IMR-90 (cell line): ENCODE measurements around the gene FNBP1L. TPM values are rescaled to one million over a fixed set of nuclear protein-coding genes. Genes with fewer than 3 reads are reported as not detected.

Source experiments
- ATAC-seq: fragments of 200-7000 bp; cut with Tn5 transposase; 2 replicates; pipeline ENCODE4 v1.9.1; 2020; ENCODE audit warnings: low read depth, mild to moderate bottlenecking, moderate library complexity
- BruUV-seq: library from RNA; stranded (reverse); fragments of 400-500 nt; replicated peaks from 2 replicates; lab custom pipeline; 2021; lab: Mats Ljungman, UMichigan
- CTCF ChIA-PET: fragments of 300-600 bp; formaldehyde crosslinking; extraction: SDS; loops from one replicate; lab custom pipeline; 2021; ENCODE audit warnings: antibody characterized with exemption; lab: Yijun Ruan, JAX
- POLR2A ChIA-PET: fragments of 300-600 bp; sonication (Branson Sonifier 250); formaldehyde crosslinking; loops from one replicate; lab custom pipeline; 2022; ENCODE audit warnings: antibody characterized with exemption; ENCODE audit not compliant: unreplicated experiment; lab: Charles Lee
- DNase-seq: peaks from one replicate; pipeline ENCODE4 v3.0.0; 2013
- H2AFZ ChIP-seq: replicated peaks from 2 replicates; pipeline ENCODE3; 2013; ENCODE audit warnings: low read length, mild to moderate bottlenecking; ENCODE audit not compliant: poor library complexity
- H2AK5ac ChIP-seq: 2 replicates; pipeline ENCODE4 v1.6.1; 2013; ENCODE audit warnings: low read depth, low read length, inconsistent platforms
- H2AK9ac ChIP-seq: replicated peaks from 2 replicates; pipeline ENCODE3; 2013; ENCODE audit warnings: mild to moderate bottlenecking, low read depth, low read length, moderate library complexity; ENCODE audit not compliant: poor library complexity
- H2BK120ac ChIP-seq: 2 replicates; pipeline ENCODE4 v1.6.1; 2013; ENCODE audit warnings: low read depth, low read length, inconsistent platforms
- H2BK15ac ChIP-seq: 3 replicates; pipeline ENCODE4 v1.6.1; 2013; ENCODE audit warnings: low read depth, low read length, inconsistent platforms
- H2BK20ac ChIP-seq: 2 replicates; pipeline ENCODE4 v1.6.1; 2013; ENCODE audit warnings: low read depth, mild to moderate bottlenecking, inconsistent platforms, low read length, moderate library complexity
- H2BK5ac ChIP-seq: 2 replicates; pipeline ENCODE4 v1.6.1; 2013; ENCODE audit warnings: mild to moderate bottlenecking, low read depth, low read length, inconsistent platforms; ENCODE audit not compliant: poor library complexity, severe bottlenecking
- H3K14ac ChIP-seq: replicated peaks from 2 replicates; pipeline ENCODE4 v1.6.1; 2013; ENCODE audit warnings: low read depth, low read length, inconsistent platforms
- H3K18ac ChIP-seq: 2 replicates; pipeline ENCODE4 v1.6.1; 2013; ENCODE audit warnings: low read depth, low read length, control low read depth
- H3K23ac ChIP-seq: 2 replicates; pipeline ENCODE4 v1.6.1; 2013; ENCODE audit warnings: low read depth, low read length, inconsistent platforms
- H3K27ac ChIP-seq: 2 replicates; pipeline ENCODE4 v1.5.1; 2013; ENCODE audit warnings: mild to moderate bottlenecking, control low read depth, low read length; ENCODE audit not compliant: insufficient read depth
- H3K27me3 ChIP-seq: 2 replicates; pipeline ENCODE4 v1.6.1; 2013; ENCODE audit warnings: low read length; ENCODE audit not compliant: control insufficient read depth, insufficient read depth
- H3K36me3 ChIP-seq: 2 replicates; pipeline ENCODE4 v1.6.1; 2013; ENCODE audit warnings: low read length, mixed read lengths; ENCODE audit not compliant: control insufficient read depth, insufficient read depth
- H3K4ac ChIP-seq: 2 replicates; pipeline ENCODE4 v1.6.1; 2013; ENCODE audit warnings: low read depth, low read length, inconsistent platforms
- H3K4me1 ChIP-seq: 2 replicates; pipeline ENCODE4 v1.6.1; 2013; ENCODE audit warnings: low read length, mixed read lengths; ENCODE audit not compliant: control insufficient read depth, insufficient read depth
- H3K4me2 ChIP-seq: 2 replicates; pipeline ENCODE4 v1.6.1; 2013; ENCODE audit warnings: low read depth, mild to moderate bottlenecking, control low read depth, low read length, moderate library complexity
- H3K4me3 ChIP-seq: 2 replicates; pipeline ENCODE4 v1.5.1; 2013; ENCODE audit warnings: low read depth, mild to moderate bottlenecking, control low read depth, low read length, moderate library complexity; ENCODE audit not compliant: insufficient read depth
- H3K56ac ChIP-seq: 2 replicates; pipeline ENCODE4 v1.6.1; 2013; ENCODE audit warnings: low read length, inconsistent platforms; ENCODE audit not compliant: insufficient read depth; ENCODE audit errors: extremely low read depth
- H3K79me1 ChIP-seq, 2 experiments: 2 replicates each; pipeline ENCODE4 v1.6.1; 2013; ENCODE audit warnings: low read length in 2 of 2, inconsistent platforms in 1 of 2, low read depth in 1 of 2
- H3K9ac ChIP-seq: 2 replicates; pipeline ENCODE4 v1.6.1; 2013; ENCODE audit warnings: low read depth, low read length, control low read depth
- H3K9me1 ChIP-seq: 2 replicates; pipeline ENCODE4 v1.6.1; 2013; ENCODE audit warnings: low read length, inconsistent platforms; ENCODE audit not compliant: insufficient read depth
- H3K9me3 ChIP-seq: 2 replicates; pipeline ENCODE4 v1.6.1; 2013; ENCODE audit warnings: low read length; ENCODE audit not compliant: control insufficient read depth, insufficient read depth
- H4K20me1 ChIP-seq: 2 replicates; pipeline ENCODE4 v1.6.1; 2013; ENCODE audit warnings: low read length, inconsistent platforms; ENCODE audit not compliant: insufficient read depth
- H4K5ac ChIP-seq: 2 replicates; pipeline ENCODE4 v1.6.1; 2013; ENCODE audit warnings: mild to moderate bottlenecking, low read depth, low read length, control low read depth
- H4K8ac ChIP-seq, 2 experiments: 2 replicates each; pipeline ENCODE4 v1.6.1; 2013; ENCODE audit warnings: low read depth in 2 of 2, low read length in 2 of 2, control low read depth in 1 of 2, inconsistent platforms in 1 of 2
- H4K91ac ChIP-seq: 2 replicates; pipeline ENCODE4 v1.6.1; 2013; ENCODE audit warnings: low read depth, low read length, inconsistent platforms; ENCODE audit not compliant: insufficient read depth
- BHLHE40 ChIP-seq: fragments of 150-350 bp; IDR thresholded peaks from 2 replicates; pipeline ENCODE4 v1.6.1; 2016; ENCODE audit warnings: mild to moderate bottlenecking, low read depth, low read length
- CHD1 ChIP-seq: IDR thresholded peaks from 2 replicates; pipeline ENCODE4 v1.6.1; 2012; ENCODE audit warnings: low read depth, low read length, improper control_type of control experiment
- FOS ChIP-seq: fragments of 150-350 bp; IDR thresholded peaks from 2 replicates; pipeline ENCODE4 v1.6.1; 2016; ENCODE audit warnings: low read depth, low read length
- MAFK ChIP-seq: IDR thresholded peaks from 2 replicates; pipeline ENCODE4 v1.6.1; 2012; ENCODE audit warnings: low read depth, low read length, improper control_type of control experiment
- MAZ ChIP-seq: IDR thresholded peaks from 2 replicates; pipeline ENCODE4 v1.6.1; 2012; ENCODE audit warnings: low read depth, mild to moderate bottlenecking, low read length, improper control_type of control experiment, moderate library complexity, borderline replicate concordance
- MXI1 ChIP-seq: IDR thresholded peaks from 2 replicates; pipeline ENCODE4 v1.6.1; 2012; ENCODE audit warnings: low read depth, mild to moderate bottlenecking, low read length, moderate library complexity, borderline replicate concordance
- NFE2L2 ChIP-seq: fragments of 150-350 bp; IDR thresholded peaks from 2 replicates; pipeline ENCODE4 v1.6.1; 2016; ENCODE audit warnings: low read depth, mild to moderate bottlenecking, low read length
- POLR2A ChIP-seq: IDR thresholded peaks from 2 replicates; pipeline ENCODE4 v1.6.1; 2012; ENCODE audit warnings: mild to moderate bottlenecking, low read depth, low read length
- RAD21 ChIP-seq: IDR thresholded peaks from 2 replicates; pipeline ENCODE4 v1.6.1; 2012; ENCODE audit warnings: low read length, improper control_type of control experiment
- RCOR1 ChIP-seq: IDR thresholded peaks from 2 replicates; pipeline ENCODE4 v1.6.1; 2012; ENCODE audit warnings: mild to moderate bottlenecking, low read length, improper control_type of control experiment; ENCODE audit not compliant: insufficient replicate concordance
- SMC3 ChIP-seq: fragments of 150-350 bp; IDR thresholded peaks from 2 replicates; pipeline ENCODE4 v1.6.1; 2016; ENCODE audit warnings: low read depth, mild to moderate bottlenecking, antibody characterized with exemption, low read length, moderate library complexity
- USF2 ChIP-seq: fragments of 150-350 bp; IDR thresholded peaks from 2 replicates; pipeline ENCODE4 v1.6.1; 2017; ENCODE audit warnings: mild to moderate bottlenecking, antibody characterized with exemption, low read length, low read depth
- WGBS, 2 experiments: methylation state at CpG; one replicate each; pipeline versions ENCODE4 v1.1.5 to v1.1.7; 2013; ENCODE audit warnings: missing lambda C conversion rate in 2 of 2; ENCODE audit not compliant: insufficient read length in 1 of 2; ENCODE audit errors: extremely low coverage in 2 of 2; 5-methylcytosine and 5-hydroxymethylcytosine counted together
- dilution Hi-C: fragments of 300-500 bp; cut with HindIII; formaldehyde crosslinking; loops from one replicate; pipeline ENCODE4 v1.14.3; 2018; ENCODE audit warnings: low sequenced_read_pairs; ENCODE audit not compliant: unreplicated experiment
- in situ Hi-C: fragments of 300-500 bp; cut with MboI; formaldehyde crosslinking; loops from 3 replicates; pipeline ENCODE4 v1.14.3; 2019; ENCODE audit warnings: low sequenced_read_pairs, inconsistent platforms, mixed read lengths
- intact Hi-C: fragments of 100-400 bp; cut with micrococcal nuclease; formaldehyde crosslinking; loops from 2 replicates; pipeline ENCODE4 v1.10.0; 2022
- polyA plus RNA-seq, 3 experiments: library from polyadenylated mRNA; depleted of rRNA; stranded (reverse); fragments of >200 nt; gene quantifications; 2 replicates each; pipeline ENCODE4 v1.2.3, GENCODE V29; 2012; ENCODE audit warnings: low replicate concordance in 1 of 3
- total RNA-seq: library from RNA; depleted of rRNA; stranded (reverse); fragments of >200 nt; gene quantifications from 2 replicates; pipeline ENCODE4 v1.2.3, GENCODE V29; 2012
- TF ChIP-seq, protein P1 (sequence below): fragments of 150-350 bp; IDR thresholded peaks from 2 replicates; pipeline ENCODE4 v1.6.1; 2016; ENCODE audit warnings: low read depth, mild to moderate bottlenecking, low read length, moderate library complexity, borderline replicate concordance

FNBP1L gene
- total and polyA plus RNA-seq, 2 of the 4 experiments (the other 2 are of a cell fraction): 9.3 to 15.2 TPM

- BruUV-seq: no TSS peak
- H3K4me2 ChIP-seq: no peak overlapping the region
- dilution Hi-C loops (no loop called here), intact Hi-C loops (no loop called here), in situ Hi-C loops (loop anchor here (25.0 kb wide), 1 partner anchor 101 kb away; no protein-coding TSS in a partner anchor)
- H2BK120ac ChIP-seq: no peak overlapping the region
- no peak for DNase-seq
- no CpG with 5 or more reads among the region's 5 CpGs for WGBS, 2 experiments
- no peaks in the 10 kb centered on the region for H3K9me3 ChIP-seq
- peaks cover 3% of the 10 kb centered on the region for H4K20me1 ChIP-seq
- H2AK9ac ChIP-seq: no peak overlapping the region
- no peak overlapping the region for H3K56ac ChIP-seq
- H4K5ac ChIP-seq: no peak overlapping the region
- H2BK20ac ChIP-seq: no peak overlapping the region
- POLR2A ChIA-PET: interaction anchor here (0.6 kb wide), 1 partner anchor 299 kb away, joined by 4 read pairs; no protein-coding TSS in a partner anchor
- no peak overlapping the region for H3K23ac ChIP-seq
- no peak overlapping the region for H2BK5ac ChIP-seq
- no peak overlapping the region for H2BK15ac ChIP-seq
- H2AK5ac ChIP-seq: no peak overlapping the region
- ATAC-seq: no peak
- no peak overlapping the region for H3K14ac ChIP-seq
- H4K8ac ChIP-seq: no peak overlapping the region
- H3K27me3 ChIP-seq: no peaks in the 10 kb centered on the region
- CTCF ChIA-PET: interaction anchor here (0.7 kb wide), 1 partner anchor 303 kb away, joined by 3 read pairs; no protein-coding TSS in a partner anchor
- no peak overlapping the region for H3K18ac ChIP-seq
- no peaks in the 10 kb centered on the region for H3K9me1 ChIP-seq
- no peak overlapping the region for H2AFZ ChIP-seq
- H3K9ac ChIP-seq: no peak overlapping the region
- peaks cover 18% of the 10 kb centered on the region in 2 experiments for H3K79me1 ChIP-seq
- no peak overlapping the region for H3K4me3 ChIP-seq
- peaks cover 6% of the 10 kb centered on the region for H3K36me3 ChIP-seq
- TF ChIP-seq MAFK (no peak), USF2 (no peak), SMC3 (no peak), CHD1 (no peak), BHLHE40 (no peak), POLR2A (no peak), FOS (no peak), NFE2L2 (no peak), RCOR1 (no peak), MXI1 (no peak), RAD21 (no peak), MAZ (no peak)
- TF ChIP-seq, protein P1, sequence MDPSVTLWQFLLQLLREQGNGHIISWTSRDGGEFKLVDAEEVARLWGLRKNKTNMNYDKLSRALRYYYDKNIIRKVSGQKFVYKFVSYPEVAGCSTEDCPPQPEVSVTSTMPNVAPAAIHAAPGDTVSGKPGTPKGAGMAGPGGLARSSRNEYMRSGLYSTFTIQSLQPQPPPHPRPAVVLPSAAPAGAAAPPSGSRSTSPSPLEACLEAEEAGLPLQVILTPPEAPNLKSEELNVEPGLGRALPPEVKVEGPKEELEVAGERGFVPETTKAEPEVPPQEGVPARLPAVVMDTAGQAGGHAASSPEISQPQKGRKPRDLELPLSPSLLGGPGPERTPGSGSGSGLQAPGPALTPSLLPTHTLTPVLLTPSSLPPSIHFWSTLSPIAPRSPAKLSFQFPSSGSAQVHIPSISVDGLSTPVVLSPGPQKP: no peak
- H3K27ac ChIP-seq: no peak overlapping the region
- H4K91ac ChIP-seq: no peak overlapping the region
- H3K4me1 ChIP-seq: no peaks in the 10 kb centered on the region; the same call in 1 of the 2 replicates
- H3K4ac ChIP-seq: no peak overlapping the region
Observed at GRCh38 chr1:93461236-93461635, 13.3 kb downstream of the FNBP1L start.
